Activated CD8-positive, alpha-beta T cell treated with anti-CD3 and anti-CD28 coated beads for 36 hours (primary cell): ENCODE data around the gene PRDM16. TPM values are rescaled to one million over a fixed set of nuclear protein-coding genes. Genes with fewer than 3 reads are reported as not detected.

Experiments
- ATAC-seq: fragments of 200-7000 bp; cut with Tn5 transposase; one replicate; pipeline ENCODE4 v1.10.0; 2021; ENCODE audit warnings: mild to moderate bottlenecking, moderate library complexity
- CTCF ChIA-PET: fragments of 350-600 bp; sonication (Branson Sonifier 250); formaldehyde crosslinking; loops from one replicate; lab custom pipeline; 2021; ENCODE audit warnings: antibody characterized with exemption; lab: Charles Lee
- POLR2A ChIA-PET: fragments of 350-600 bp; sonication (Branson Sonifier 250); formaldehyde crosslinking; loops from one replicate; lab custom pipeline; 2021; ENCODE audit warnings: antibody characterized with exemption; lab: Charles Lee
- DNase-seq: peaks from one replicate; pipeline ENCODE4 v3.0.0-alpha.2; 2020
- H3K27ac Mint-ChIP-seq: one replicate; pipeline ENCODE4 v1.8.0; 2021; ENCODE audit warnings: mild to moderate bottlenecking, mixed read lengths
- H3K27me3 Mint-ChIP-seq: one replicate; pipeline ENCODE4 v1.8.0; 2021; ENCODE audit warnings: mixed read lengths
- H3K36me3 Mint-ChIP-seq: one replicate; pipeline ENCODE4 v1.8.0; 2021; ENCODE audit warnings: low read depth, mixed read lengths
- H3K4me1 Mint-ChIP-seq: one replicate; pipeline ENCODE4 v1.8.0; 2021; ENCODE audit warnings: low read depth, mixed read lengths
- H3K4me3 Mint-ChIP-seq: one replicate; pipeline ENCODE4 v1.8.0; 2021; ENCODE audit warnings: mild to moderate bottlenecking, moderate library complexity, mixed read lengths
- H3K9me3 Mint-ChIP-seq: one replicate; pipeline ENCODE4 v1.8.0; 2021; ENCODE audit warnings: mixed read lengths
- intact Hi-C: fragments of 100-400 bp; cut with micrococcal nuclease; formaldehyde crosslinking; loops from one replicate; pipeline ENCODE4 v1.10.0; 2022
- total RNA-seq, 2 experiments: library from RNA; stranded (reverse); gene quantifications; one replicate each; pipeline ENCODE4 v1.2.3, GENCODE V29; 2021
- TF ChIP-seq, protein P1 (sequence below): fragments of 200-600 bp; IDR thresholded peaks from one replicate; pipeline ENCODE4 v1.8.0; 2022; ENCODE audit warnings: antibody characterized with exemption, mild to moderate bottlenecking

The PRDM16 gene
- total RNA-seq, 2 experiments from 2014 or later: 0.29 to 0.49 TPM

- Mint-ChIP-seq H3K4me1 (peaks cover 19% of the 10 kb centered on the region), H3K4me3 (no peak overlapping the region), H3K36me3 (no peaks in the 10 kb centered on the region), H3K27me3 (no peaks in the 10 kb centered on the region), H3K27ac (no peak overlapping the region), H3K9me3 (no peaks in the 10 kb centered on the region)
- no peak for ATAC-seq
- CTCF ChIA-PET: no interaction called here
- DNase-seq: no peak
- TF ChIP-seq, protein P1, sequence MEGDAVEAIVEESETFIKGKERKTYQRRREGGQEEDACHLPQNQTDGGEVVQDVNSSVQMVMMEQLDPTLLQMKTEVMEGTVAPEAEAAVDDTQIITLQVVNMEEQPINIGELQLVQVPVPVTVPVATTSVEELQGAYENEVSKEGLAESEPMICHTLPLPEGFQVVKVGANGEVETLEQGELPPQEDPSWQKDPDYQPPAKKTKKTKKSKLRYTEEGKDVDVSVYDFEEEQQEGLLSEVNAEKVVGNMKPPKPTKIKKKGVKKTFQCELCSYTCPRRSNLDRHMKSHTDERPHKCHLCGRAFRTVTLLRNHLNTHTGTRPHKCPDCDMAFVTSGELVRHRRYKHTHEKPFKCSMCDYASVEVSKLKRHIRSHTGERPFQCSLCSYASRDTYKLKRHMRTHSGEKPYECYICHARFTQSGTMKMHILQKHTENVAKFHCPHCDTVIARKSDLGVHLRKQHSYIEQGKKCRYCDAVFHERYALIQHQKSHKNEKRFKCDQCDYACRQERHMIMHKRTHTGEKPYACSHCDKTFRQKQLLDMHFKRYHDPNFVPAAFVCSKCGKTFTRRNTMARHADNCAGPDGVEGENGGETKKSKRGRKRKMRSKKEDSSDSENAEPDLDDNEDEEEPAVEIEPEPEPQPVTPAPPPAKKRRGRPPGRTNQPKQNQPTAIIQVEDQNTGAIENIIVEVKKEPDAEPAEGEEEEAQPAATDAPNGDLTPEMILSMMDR: no peak
- intact Hi-C loops: no loop called here
- POLR2A ChIA-PET: no interaction called here
These were observed 34.1 kb upstream of the PRDM16 start for GRCh38 chr1:3034728-3035562.

DNA sequence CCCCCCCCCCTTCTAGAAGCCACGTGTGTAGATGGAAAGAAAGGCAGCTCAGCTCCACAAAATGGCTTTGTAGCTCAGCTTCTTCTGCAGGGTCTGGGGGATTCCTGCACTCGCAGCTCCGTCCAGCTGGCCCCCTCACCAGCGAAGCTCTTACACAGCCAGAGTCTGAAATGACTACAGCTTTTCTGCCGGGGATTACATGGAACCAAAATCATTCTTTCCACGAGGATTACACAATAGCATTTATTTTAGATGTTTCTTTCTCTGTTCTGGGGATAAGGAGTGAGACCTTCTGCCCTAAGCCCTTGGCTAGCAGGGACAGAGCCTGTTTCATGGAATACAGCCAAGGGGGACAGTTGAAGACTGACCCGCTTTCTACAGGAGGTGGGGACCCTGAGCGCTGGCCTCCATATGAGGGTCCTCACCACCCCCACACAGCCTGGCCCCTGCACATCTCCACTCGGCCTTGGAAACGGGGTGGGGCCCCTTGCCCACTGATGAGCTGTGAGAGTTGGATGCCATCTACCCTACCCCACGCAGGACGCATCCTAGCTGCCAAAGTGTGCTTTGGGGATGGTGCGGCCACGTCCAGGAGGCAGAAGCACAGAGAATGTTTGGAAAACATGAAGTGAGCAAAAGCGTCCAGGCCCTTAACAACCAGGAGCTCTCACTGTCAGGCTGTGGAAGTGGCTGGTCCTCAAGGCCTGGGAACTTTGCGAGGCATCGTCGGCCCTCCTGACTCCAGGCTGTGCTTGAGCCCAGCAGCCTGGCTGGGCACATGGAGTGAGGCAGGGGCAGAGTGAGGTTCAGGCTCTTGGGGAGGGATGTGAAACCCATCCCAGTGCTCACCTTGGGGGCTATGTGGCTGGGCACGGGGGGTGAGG is 33.2 kb upstream of the PRDM16 start:
- Mint-ChIP-seq H3K4me3 (no peak overlapping the region), H3K27ac (no peak overlapping the region), H3K9me3 (no peaks in the 10 kb centered on the region), H3K36me3 (no peaks in the 10 kb centered on the region), H3K4me1 (peaks cover 19% of the 10 kb centered on the region), H3K27me3 (no peaks in the 10 kb centered on the region)
- ChIA-PET CTCF (no interaction called here), POLR2A (no interaction called here)
- TF ChIP-seq, protein P1: no peak
- intact Hi-C loops: no loop called here
- ATAC-seq: no peak
- no peak for DNase-seq

DNA sequence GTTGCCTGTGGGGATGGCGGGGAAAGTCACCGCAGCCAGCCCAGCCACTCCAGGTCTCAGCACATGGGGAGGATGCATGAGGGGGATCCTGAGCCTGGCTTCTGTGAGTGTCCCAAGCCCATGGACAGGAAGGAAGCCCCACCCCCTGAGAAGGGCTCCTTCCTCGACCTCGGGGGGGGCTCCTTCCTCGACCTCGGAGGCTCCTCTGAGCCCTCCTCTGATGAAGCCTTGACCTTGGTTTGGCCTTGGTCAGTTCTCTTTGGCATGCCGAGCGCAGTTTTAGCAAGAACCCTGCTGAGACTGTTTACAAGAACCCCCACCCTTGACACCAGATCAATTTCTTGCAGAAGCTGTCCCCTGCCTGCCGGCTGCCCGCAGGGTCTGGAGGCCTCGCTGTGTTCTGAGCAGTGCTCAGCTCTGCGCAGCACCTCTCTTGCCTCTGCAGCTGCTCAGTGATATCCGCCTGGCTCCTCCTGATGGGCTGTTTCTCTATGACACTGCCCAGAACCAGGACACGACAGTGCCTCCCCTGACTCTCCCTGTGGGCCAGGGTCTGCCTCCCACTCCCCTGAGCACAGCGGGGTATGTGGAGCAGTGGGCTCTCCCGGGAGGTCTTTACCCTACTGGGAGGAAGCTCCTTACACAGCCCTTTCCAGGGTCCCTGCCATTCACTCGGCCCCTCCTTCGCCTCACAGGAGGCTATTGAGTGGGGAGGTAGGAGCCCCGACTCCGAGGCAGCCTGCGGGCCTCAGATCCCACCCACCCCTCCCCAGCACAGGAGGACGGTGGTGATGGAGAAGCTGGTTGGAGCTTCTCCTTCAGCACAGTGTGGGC is 32.3 kb upstream of the PRDM16 start:
- no peak for DNase-seq
- ChIA-PET CTCF (no interaction called here), POLR2A (no interaction called here)
- TF ChIP-seq, protein P1: no peak
- no peak for ATAC-seq
- H3K27ac Mint-ChIP-seq: no peak overlapping the region
- intact Hi-C loops: no loop called here
- H3K4me3 Mint-ChIP-seq: no peak overlapping the region
- peaks cover 19% of the 10 kb centered on the region for H3K4me1 Mint-ChIP-seq
- no peaks in the 10 kb centered on the region for H3K9me3 Mint-ChIP-seq
- H3K27me3 Mint-ChIP-seq: no peaks in the 10 kb centered on the region
- no peaks in the 10 kb centered on the region for H3K36me3 Mint-ChIP-seq

DNA sequence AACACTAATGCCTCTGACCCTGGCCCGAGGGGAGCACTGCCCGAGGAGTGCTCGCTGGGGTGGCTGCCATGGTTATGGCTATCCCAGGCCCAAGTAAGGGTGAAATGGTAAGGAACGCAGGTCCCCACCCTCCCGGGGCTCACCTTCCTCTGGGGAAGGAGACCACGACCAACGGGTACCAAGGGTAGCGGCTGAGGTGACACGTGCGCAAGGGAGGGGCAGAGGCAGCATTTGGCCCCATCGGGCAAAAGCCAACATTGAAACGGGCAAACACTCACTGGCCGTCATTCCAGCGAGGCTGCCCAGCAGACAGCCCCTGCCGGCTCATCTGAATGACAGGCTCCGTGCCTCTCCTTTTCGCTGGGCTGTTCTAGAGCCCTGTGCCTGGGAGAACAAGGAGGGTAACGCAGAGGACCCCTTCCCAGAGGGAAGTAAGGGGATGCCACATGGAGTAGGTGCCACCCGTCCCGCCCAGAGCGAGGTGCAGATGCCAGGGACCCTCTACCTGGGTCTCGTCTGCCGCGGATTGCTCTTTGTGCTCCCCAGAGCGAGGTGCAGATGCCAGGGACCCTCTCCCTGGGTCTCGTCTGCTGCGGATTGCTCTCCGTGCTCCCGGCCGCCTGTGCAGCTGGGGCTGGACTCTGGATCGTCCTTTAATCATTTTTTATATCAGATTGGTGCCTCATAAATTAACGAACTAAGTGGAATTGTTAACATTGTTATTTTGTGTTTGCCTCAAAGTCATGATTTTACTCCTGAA is 31.5 kb upstream of the PRDM16 start:
- Mint-ChIP-seq H3K4me3 (no peak overlapping the region), H3K4me1 (peaks cover 15% of the 10 kb centered on the region), H3K36me3 (no peaks in the 10 kb centered on the region), H3K27me3 (no peaks in the 10 kb centered on the region), H3K9me3 (no peaks in the 10 kb centered on the region), H3K27ac (no peak overlapping the region)
- ChIA-PET POLR2A (no interaction called here), CTCF (no interaction called here)
- ATAC-seq (no peak), DNase-seq (no peak)
- intact Hi-C loops: no loop called here
- TF ChIP-seq, protein P1: no peak
